Ectodermal cell (in vitro differentiated cells): ENCODE results near the gene MS4A1. TPM values are rescaled to one million over a fixed set of nuclear protein-coding genes. Genes with fewer than 3 reads are reported as not detected.
"Not testable (repeated sequence)": the region's sequence is repeated elsewhere in the genome, so short reads cannot be mapped to it uniquely, and the experiment has no call there.

Experiments used
- H3K27ac ChIP-seq: 2 replicates; pipeline ENCODE4 v1.7.0; 2013; ENCODE audit warnings: mild to moderate bottlenecking, low read depth, low read length; ENCODE audit not compliant: insufficient read depth, poor library complexity, severe bottlenecking
- H3K27me3 ChIP-seq: 2 replicates; pipeline ENCODE4 v1.7.0; 2013; ENCODE audit warnings: mild to moderate bottlenecking, low read length; ENCODE audit not compliant: insufficient read depth, control insufficient read depth, poor library complexity, severe bottlenecking
- H3K36me3 ChIP-seq: one replicate; pipeline ENCODE4 v1.7.0; 2013; ENCODE audit warnings: low read length; ENCODE audit not compliant: control insufficient read depth, insufficient read depth
- H3K4me1 ChIP-seq: one replicate; pipeline ENCODE4 v1.7.0; 2013; ENCODE audit warnings: low read length; ENCODE audit not compliant: control insufficient read depth, insufficient read depth
- H3K4me3 ChIP-seq: 2 replicates; pipeline ENCODE4 v1.7.0; 2013; ENCODE audit warnings: low read depth, low read length, control low read depth; ENCODE audit not compliant: insufficient read depth
- H3K9me3 ChIP-seq: 2 replicates; pipeline ENCODE4 v1.7.0; 2013; ENCODE audit warnings: mild to moderate bottlenecking, low read length, moderate library complexity; ENCODE audit not compliant: control insufficient read depth
- WGBS, 2 experiments: methylation state at CpG; one replicate each; pipeline ENCODE4 v1.1.7; 2013; ENCODE audit warnings: missing lambda C conversion rate in 2 of 2; 5-methylcytosine and 5-hydroxymethylcytosine counted together
- polyA plus RNA-seq, 4 experiments: library from polyadenylated mRNA; stranded (reverse); fragments of 50-300 nt; gene quantifications; one replicate each; pipeline ENCODE4 v1.2.3, GENCODE V29; 2013

The MS4A1 gene
- not detected for polyA plus RNA-seq (2013, experiment 1 of 4)
- not detected for polyA plus RNA-seq (2013, experiment 2 of 4)
- not detected for polyA plus RNA-seq (2013, experiment 3 of 4)
- not detected for polyA plus RNA-seq (2013, experiment 4 of 4)

DNA sequence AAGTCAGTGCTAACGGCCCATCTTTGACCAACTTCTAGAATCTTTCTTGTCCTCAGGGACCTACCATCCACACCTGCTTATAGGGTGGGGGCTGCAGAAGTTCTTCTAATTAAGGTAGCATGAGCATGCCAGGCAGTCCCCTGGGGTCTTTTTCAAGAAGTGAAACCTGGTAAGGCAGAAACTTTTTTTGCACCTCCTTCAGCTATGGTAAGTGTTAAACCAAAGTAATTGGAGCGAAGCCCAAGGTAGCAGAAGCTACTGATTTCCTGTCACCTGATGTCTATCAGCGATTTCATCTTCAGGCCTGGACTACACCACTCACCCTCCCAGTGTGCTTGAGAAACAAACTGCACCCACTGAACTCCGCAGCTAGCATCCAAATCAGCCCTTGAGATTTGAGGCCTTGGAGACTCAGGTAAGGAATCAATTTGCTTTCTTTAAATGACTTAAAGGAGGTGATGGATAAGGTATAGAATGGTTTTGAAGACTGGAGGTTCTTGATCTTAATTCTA lies at the start of gene MS4A1:
Gene MS4A1 (plus strand): TSS at position 317 of the 512 bp plus-strand sequence. CDS start 6,528 bp downstream, outside the sequence.
- no peaks in the 10 kb centered on the region for H3K4me1 ChIP-seq
- H3K4me3 ChIP-seq: no peak within 1 kb of the TSS
- no peak within 1 kb of the TSS for H3K27ac ChIP-seq
- no peaks in the 10 kb centered on the region for H3K36me3 ChIP-seq
- no peaks in the 10 kb centered on the region for H3K27me3 ChIP-seq
- 95% methylated on average over 4 of the region's 4 CpGs for WGBS, 2 experiments
- H3K9me3 ChIP-seq: no peaks in the 10 kb centered on the region

DNA sequence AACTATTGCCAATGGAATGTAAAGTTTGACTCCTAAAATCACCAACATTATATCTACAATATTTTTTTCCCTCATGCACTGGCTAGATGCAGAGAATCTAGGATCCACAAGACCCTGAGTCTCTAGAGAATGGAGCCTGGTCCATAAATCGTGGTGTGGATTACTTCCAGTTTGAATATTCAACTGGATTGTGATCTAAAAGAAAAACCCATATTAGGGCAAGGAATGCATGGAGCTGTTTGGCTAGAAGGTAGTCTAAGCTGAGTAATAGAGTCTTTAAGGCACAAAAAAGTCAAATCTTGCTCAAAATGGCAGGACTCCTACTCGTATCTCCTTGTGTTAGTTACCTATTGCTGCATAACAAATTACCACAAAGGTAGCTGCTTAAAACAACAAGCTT lies 35.6 kb upstream of the MS4A1 start:
- H3K4me3 ChIP-seq: no peak overlapping the region
- 42 to 48% methylated on average over 2 of the region's 2 CpGs for WGBS, 2 experiments
- H3K27ac ChIP-seq: no peak overlapping the region
- H3K27me3 ChIP-seq: no peaks in the 10 kb centered on the region
- H3K4me1 ChIP-seq: no peaks in the 10 kb centered on the region
- no peaks in the 10 kb centered on the region for H3K9me3 ChIP-seq
- no peaks in the 10 kb centered on the region for H3K36me3 ChIP-seq

DNA sequence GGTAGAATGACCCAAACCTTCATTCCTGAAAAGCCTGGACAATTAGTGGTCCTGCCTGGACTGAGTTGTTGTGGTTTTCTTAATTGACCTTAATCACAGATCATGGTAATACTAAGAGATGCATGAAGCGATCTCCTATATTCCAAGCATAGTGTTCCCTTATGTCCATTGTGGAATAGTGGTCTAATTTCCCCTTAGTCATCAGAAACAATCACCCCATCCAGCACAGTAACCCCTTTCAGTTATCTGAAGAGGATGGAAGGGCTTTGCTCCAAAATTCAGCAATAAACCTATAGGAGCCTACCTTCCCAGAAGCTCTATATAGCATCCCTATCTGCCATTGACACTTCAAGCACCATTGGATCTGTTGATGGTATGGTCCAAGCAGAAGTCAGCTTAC lies 33.0 kb upstream of the MS4A1 start:
- no peaks in the 10 kb centered on the region for H3K27me3 ChIP-seq
- no peak overlapping the region for H3K4me3 ChIP-seq
- no peaks in the 10 kb centered on the region for H3K36me3 ChIP-seq
- H3K9me3 ChIP-seq: no peaks in the 10 kb centered on the region
- no peaks in the 10 kb centered on the region for H3K4me1 ChIP-seq
- WGBS, 2 experiments: 75 to 100% methylated on average over 1 of the region's 1 CpG
- H3K27ac ChIP-seq: no peak overlapping the region

DNA sequence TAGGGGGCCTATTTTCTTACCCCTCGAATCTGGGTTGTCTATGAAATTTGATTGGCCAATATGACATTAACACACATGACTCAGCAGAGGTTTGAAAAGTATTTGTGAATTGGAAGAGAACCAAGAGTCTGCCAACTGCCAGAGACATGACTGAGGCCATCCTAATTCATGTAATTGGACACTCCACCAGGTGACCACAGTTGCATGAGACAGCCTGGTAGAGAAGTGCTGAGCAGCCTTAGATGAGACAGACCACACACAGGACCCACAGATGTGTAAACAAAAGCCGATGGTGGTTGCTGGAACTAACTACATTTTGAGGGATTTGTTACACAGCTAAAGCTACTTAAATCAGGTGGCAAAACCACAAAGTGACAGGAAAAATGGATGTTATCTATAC lies 27.1 kb upstream of the MS4A1 start:
- no peak overlapping the region for H3K27ac ChIP-seq
- 88 to 91% methylated on average over 1 to 2 of the region's 2 CpGs for WGBS, 2 experiments
- H3K4me3 ChIP-seq: no peak overlapping the region
- no peaks in the 10 kb centered on the region for H3K9me3 ChIP-seq
- H3K27me3 ChIP-seq: no peaks in the 10 kb centered on the region
- H3K36me3 ChIP-seq: no peaks in the 10 kb centered on the region
- no peaks in the 10 kb centered on the region for H3K4me1 ChIP-seq

DNA sequence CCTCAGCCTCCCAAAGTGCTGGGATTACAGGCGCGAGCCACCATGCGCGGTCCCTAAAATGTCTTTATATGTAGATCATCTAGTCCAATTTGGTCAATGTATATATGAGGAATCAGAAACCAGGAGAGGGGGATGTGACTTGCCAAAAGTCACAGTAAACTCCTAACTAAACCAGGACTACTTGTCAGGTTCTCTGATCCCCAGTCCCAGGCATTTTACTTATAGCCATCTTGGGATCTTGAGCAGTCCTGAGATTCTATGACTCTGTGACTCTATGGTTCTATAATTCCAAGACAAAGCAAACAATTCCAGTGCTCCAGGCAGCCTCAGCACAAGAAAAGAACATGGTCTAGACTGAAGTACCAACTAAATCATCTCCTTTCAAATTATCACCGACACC lies 26.4 kb upstream of the MS4A1 start, which contains the start of gene MS4A5:
Gene MS4A5 (plus strand): TSS at position 301 of the 400 bp plus-strand sequence. CDS start 103 bp downstream, outside the sequence.
- H3K4me1 ChIP-seq: no peaks in the 10 kb centered on the region
- no peak within 1 kb of the TSS for H3K27ac ChIP-seq
- no peaks in the 10 kb centered on the region for H3K9me3 ChIP-seq
- no peaks in the 10 kb centered on the region for H3K27me3 ChIP-seq
- no peaks in the 10 kb centered on the region for H3K36me3 ChIP-seq
- H3K4me3 ChIP-seq: no peak within 1 kb of the TSS
- WGBS, 2 experiments: 82 to 100% methylated on average over 5 of the region's 5 CpGs

DNA sequence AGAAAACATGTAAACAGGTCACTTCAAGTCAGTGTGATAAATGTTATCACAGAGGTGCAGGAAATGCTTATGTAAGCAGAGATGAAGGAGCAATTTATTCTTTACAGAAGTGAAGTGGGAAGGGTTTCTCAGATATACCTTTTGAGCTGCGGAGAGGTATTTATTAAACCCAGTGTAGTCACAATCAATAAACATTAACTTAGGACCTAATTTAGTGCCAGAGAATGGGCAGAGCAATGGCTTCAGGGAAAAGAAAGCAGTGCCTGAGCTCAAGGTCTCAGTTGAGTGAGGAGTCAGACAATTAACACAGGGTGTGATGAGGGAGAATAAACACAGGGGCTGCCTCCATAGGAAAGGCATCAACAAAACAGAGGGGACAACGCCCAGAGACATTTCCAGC lies 24.4 kb upstream of the MS4A1 start:
- no peak overlapping the region for H3K27ac ChIP-seq
- no peaks in the 10 kb centered on the region for H3K4me1 ChIP-seq
- no peaks in the 10 kb centered on the region for H3K9me3 ChIP-seq
- no peaks in the 10 kb centered on the region for H3K27me3 ChIP-seq
- 81 to 85% methylated on average over 1 of the region's 2 CpGs for WGBS, 2 experiments
- no peak overlapping the region for H3K4me3 ChIP-seq
- H3K36me3 ChIP-seq: no peaks in the 10 kb centered on the region

DNA sequence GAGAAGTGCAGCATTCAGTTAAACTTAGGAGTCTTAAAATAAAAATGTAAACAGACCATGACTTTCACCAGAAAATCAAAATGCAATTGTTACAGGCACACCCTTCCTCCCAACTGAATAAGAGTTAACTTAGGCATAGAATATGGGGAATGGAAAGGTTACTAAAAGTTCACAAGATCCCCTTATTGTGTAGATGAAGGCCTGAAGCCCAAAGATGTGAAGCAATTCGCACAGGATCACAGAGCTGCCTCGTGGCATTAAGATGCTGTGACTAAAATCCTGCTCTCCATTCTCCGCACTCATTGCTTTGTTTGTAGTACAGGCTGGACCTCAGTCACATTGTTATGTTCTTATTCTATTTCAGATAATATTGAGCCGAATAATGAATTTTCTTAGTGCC lies 22.2 kb upstream of the MS4A1 start:
- Histone ChIP-seq H3K4me3 (no peak overlapping the region), H3K4me1 (no peaks in the 10 kb centered on the region), H3K36me3 (no peaks in the 10 kb centered on the region), H3K27ac (no peak overlapping the region), H3K27me3 (no peaks in the 10 kb centered on the region), H3K9me3 (no peaks in the 10 kb centered on the region)
- 72 to 84% methylated on average over 4 of the region's 4 CpGs for WGBS, 2 experiments

DNA sequence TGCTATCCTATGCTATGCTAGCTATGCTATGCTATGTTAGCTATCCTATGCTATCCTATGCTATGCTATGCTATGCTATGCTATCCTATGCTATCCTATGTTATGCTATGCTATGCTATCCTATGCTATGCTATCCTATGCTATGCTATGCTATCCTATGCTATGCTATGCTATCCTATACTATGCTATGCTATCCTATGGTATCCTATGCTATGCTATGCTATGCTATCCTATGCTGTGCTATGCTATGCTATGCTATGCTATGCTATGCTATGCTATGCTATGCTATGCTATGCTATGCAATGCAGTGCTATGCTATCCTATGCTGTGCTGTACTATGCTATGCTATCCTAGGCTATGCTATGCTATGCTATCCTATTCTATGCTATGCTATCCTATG lies 8.6 kb upstream of the MS4A1 start:
- Histone ChIP-seq H3K4me3 (no peak overlapping the region), H3K36me3 (no peaks in the 10 kb centered on the region), H3K9me3 (no peaks in the 10 kb centered on the region), H3K4me1 (no peaks in the 10 kb centered on the region), H3K27me3 (no peaks in the 10 kb centered on the region), H3K27ac (no peak overlapping the region)

DNA sequence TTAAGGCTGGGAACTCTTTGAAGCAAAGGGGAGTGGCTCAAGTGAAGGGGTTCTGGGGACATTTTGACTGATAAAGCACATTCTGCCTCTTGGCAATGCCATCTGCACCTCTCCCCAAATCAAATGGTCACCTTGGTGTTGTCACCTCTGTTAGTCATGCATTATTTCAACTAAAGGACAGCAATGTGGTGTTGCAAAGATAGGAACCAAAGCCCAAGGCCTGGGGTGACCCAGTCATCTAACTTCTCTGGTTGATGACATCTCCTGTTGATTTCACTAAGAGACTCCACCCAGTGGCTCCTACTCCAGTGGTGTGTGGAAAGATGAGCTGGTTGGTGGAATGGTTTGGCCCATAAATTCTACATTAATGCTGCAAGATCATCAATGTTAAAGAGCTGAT lies 7.8 kb upstream of the MS4A1 start:
- H3K27me3 ChIP-seq: no peaks in the 10 kb centered on the region
- H3K4me1 ChIP-seq: no peaks in the 10 kb centered on the region
- no peaks in the 10 kb centered on the region for H3K36me3 ChIP-seq
- no peak overlapping the region for H3K4me3 ChIP-seq
- H3K27ac ChIP-seq: no peak overlapping the region
- H3K9me3 ChIP-seq: no peaks in the 10 kb centered on the region

DNA sequence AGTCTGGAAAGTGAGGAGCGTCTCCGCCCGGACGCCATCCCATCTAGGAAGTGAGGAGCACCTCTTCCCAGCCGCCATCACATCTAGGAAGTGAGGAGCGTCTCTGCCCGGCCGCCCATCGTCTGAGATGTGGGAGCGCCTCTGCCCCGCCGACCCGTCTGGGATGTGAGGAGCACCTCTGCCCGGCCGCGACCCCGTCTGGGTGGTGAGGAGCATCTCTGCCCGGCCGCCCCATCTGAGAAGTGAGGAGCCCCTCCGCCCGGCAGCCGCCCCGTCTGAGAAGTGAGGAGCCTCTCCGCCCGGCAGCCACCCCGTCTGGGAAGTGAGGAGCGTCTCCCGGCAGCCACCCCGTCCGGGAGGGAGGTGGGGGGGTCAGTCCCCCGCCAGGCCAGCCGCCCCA lies 4.5 kb upstream of the MS4A1 start:
- not testable (repeated sequence) for H3K4me1 ChIP-seq, H3K9me3 ChIP-seq, H3K4me3 ChIP-seq, H3K36me3 ChIP-seq, H3K27me3 ChIP-seq, H3K27ac ChIP-seq
- 94 to 97% methylated on average over 25 to 31 of the region's 32 CpGs for WGBS, 2 experiments

DNA sequence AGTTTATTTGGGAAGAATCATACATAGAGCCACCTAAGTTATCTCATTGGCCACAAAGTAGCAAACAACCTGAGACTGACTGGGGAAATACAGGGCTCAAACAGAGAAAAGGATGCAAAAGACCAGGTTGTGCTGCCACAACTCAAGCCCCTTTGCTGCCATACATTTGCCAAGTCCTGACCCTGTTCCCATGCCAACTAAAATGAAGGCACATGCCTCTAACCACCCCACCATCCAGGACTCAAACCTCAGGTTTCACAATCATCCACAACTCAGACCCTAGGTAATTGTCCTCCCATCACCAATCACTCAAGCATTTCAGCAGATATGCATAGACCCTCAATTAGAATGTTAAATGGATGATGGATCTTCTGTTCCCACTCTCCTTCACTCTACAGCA lies 1.4 kb upstream of the MS4A1 start:
- no peaks in the 10 kb centered on the region for H3K36me3 ChIP-seq
- H3K9me3 ChIP-seq: no peaks in the 10 kb centered on the region
- no peaks in the 10 kb centered on the region for H3K27me3 ChIP-seq
- no peak overlapping the region for H3K4me3 ChIP-seq
- H3K4me1 ChIP-seq: no peaks in the 10 kb centered on the region
- no peak overlapping the region for H3K27ac ChIP-seq
